Myocyte (in vitro differentiated cells): ENCODE results near the gene NFATC1. TPM values are rescaled to one million over a fixed set of nuclear protein-coding genes. Genes with fewer than 3 reads are reported as not detected.

ENCODE experiments used
- DNase-seq: peaks from one replicate; pipeline ENCODE4 v3.0.0-alpha.2; 2012; ENCODE audit warnings: low read depth
- total RNA-seq: library from RNA; depleted of rRNA; stranded (reverse); fragments of >200 nt; gene quantifications from 2 replicates; pipeline ENCODE4 v1.2.3, GENCODE V29; 2014

The NFATC1 gene
- total RNA-seq, 1 donor from 2014 or later, result 8.7 TPM

GRCh38 chr18:79453816-79454735 is 58.3 kb downstream of the NFATC1 start:
- no peak for DNase-seq

- DNase-seq, result no peak
Observed at GRCh38 chr18:79455261-79455660, 59.5 kb downstream of the NFATC1 start.

- no peak for DNase-seq
Observed at GRCh38 chr18:79456105-79456980, 60.6 kb downstream of the NFATC1 start.

GRCh38 chr18:79457239-79457638 is 61.5 kb downstream of the NFATC1 start:
- no peak for DNase-seq

GRCh38 chr18:79457652-79458051 is 61.9 kb downstream of the NFATC1 start:
- no peak for DNase-seq

GRCh38 chr18:79458131-79458838 is 62.6 kb downstream of the NFATC1 start:
- DNase-seq, result peak; percentile 77

- DNase-seq, result no peak
Observed at GRCh38 chr18:79458917-79459803, 63.4 kb downstream of the NFATC1 start.

- no peak for DNase-seq
Observed at GRCh38 chr18:79459946-79460480, 64.3 kb downstream of the NFATC1 start.

- DNase-seq, result no peak
Observed at GRCh38 chr18:79460481-79461300, 65.0 kb downstream of the NFATC1 start.

GRCh38 chr18:79461627-79462026 is 65.9 kb downstream of the NFATC1 start:
- no peak for DNase-seq

GRCh38 chr18:79463424-79463960 is 67.8 kb downstream of the NFATC1 start:
- no peak for DNase-seq

- DNase-seq, result peak; percentile 73
Observed at GRCh38 chr18:79465392-79465991, 69.8 kb downstream of the NFATC1 start.

GRCh38 chr18:79466591-79466990 is 70.9 kb downstream of the NFATC1 start:
- no peak for DNase-seq

GRCh38 chr18:79467126-79467525 is 71.4 kb downstream of the NFATC1 start:
- no peak for DNase-seq

- DNase-seq, result no peak
Observed at GRCh38 chr18:79468119-79468789, 72.5 kb downstream of the NFATC1 start.

GRCh38 chr18:79469309-79469708 is 73.6 kb downstream of the NFATC1 start:
- no peak for DNase-seq

- DNase-seq, result no peak
Observed at GRCh38 chr18:79469751-79470505, 74.2 kb downstream of the NFATC1 start.
